Uterus (tissue), 4 donors: Measurements from ENCODE around the gene GLIPR1L2. TPM values are rescaled to one million over a fixed set of nuclear protein-coding genes. Genes with fewer than 3 reads are reported as not detected.

Experiments
- DNase-seq, 2 donors: peaks; one replicate each; pipeline ENCODE4 v3.0.0-alpha.2; 2019 to 2020
- H3K27ac ChIP-seq, 2 donors: fragments of 200-600 bp; sonication (generic); 1 replicate in 1 of 2; 2 replicates in 1 of 2; pipeline ENCODE4 v1.5.1; 2016 to 2018
- H3K27me3 ChIP-seq, 2 donors: fragments of 200-600 bp; sonication (generic); one replicate each; pipeline ENCODE4 v1.5.1; 2018 to 2019; ENCODE audit warnings: control low read depth in 1 of 2
- H3K36me3 ChIP-seq, 2 donors: fragments of 200-600 bp; sonication (generic); one replicate each; pipeline ENCODE4 v1.5.1; 2019; ENCODE audit warnings: control low read depth in 1 of 2
- H3K4me1 ChIP-seq, 2 donors: fragments of 200-600 bp; sonication (generic); one replicate each; pipeline ENCODE4 v1.5.1; 2018 to 2019; ENCODE audit warnings: control low read depth in 1 of 2
- H3K4me3 ChIP-seq, 2 donors: fragments of 200-600 bp; sonication (generic); 1 replicate in 1 of 2; 2 replicates in 1 of 2; pipeline ENCODE4 v1.5.1; 2018 to 2019; ENCODE audit warnings: mild to moderate bottlenecking in 1 of 2
- H3K9me3 ChIP-seq, 2 donors: fragments of 200-600 bp; sonication (generic); one replicate each; pipeline ENCODE4 v1.5.1; 2019; ENCODE audit warnings: control low read depth in 1 of 2
- CTCF ChIP-seq, 4 experiments: fragments of 200-600 bp in 2 of 4; fragments of 450-650 bp in 2 of 4; sonication (generic) in 2 of 4; IDR thresholded peaks; one replicate each; pipeline ENCODE4 v1.5.1; 2016 to 2019; ENCODE audit warnings: antibody characterized with exemption in 4 of 4, mild to moderate bottlenecking in 2 of 4, moderate library complexity in 1 of 4
- POLR2A ChIP-seq, 2 donors: fragments of 450-650 bp; IDR thresholded peaks; one replicate each; pipeline ENCODE4 v1.6.1; 2016; ENCODE audit warnings: antibody characterized with exemption in 2 of 2, mild to moderate bottlenecking in 1 of 2, moderate library complexity in 1 of 2
- intact Hi-C: fragments of 100-400 bp; cut with DNase I; formaldehyde crosslinking; loops from one replicate; pipeline ENCODE4 v1.15.1; 2023; ENCODE audit warnings: low total_unique reads
- total RNA-seq, 4 donors: library from RNA; depleted of rRNA in 3 of 4; stranded (reverse); fragments of >200 nt in 3 of 4; gene quantifications; one replicate each; pipeline versions ENCODE4 v1.1.0 to v1.2.4, GENCODE V29; 2014 to 2023
- donor health status: DM: yes; HTN: yes; CAD: no.

GLIPR1L2 gene
- total RNA-seq, 4 donors from 2014 or later = 2.9 to 4.6 TPM; not detected in 2

- Histone ChIP-seq H3K36me3 (no peaks in the 10 kb centered on the region), H3K4me1 (no peaks in the 10 kb centered on the region), H3K4me3 (no peak overlapping the region), H3K27ac (no peak overlapping the region), H3K27me3 (no peaks in the 10 kb centered on the region), H3K9me3 (no peaks in the 10 kb centered on the region)
- DNase-seq = no peak
- intact Hi-C loops = no loop called here
- no peak for TF ChIP-seq CTCF (IDR thresholded peaks at IDR 0.05)
Observed at GRCh38 chr12:75350413-75350812, 40.5 kb upstream of the GLIPR1L2 start.

GRCh38 chr12:75354011-75354410, 36.9 kb upstream of the GLIPR1L2 start:
- Histone ChIP-seq H3K27me3 (no peaks in the 10 kb centered on the region), H3K36me3 (no peaks in the 10 kb centered on the region), H3K27ac (no peak overlapping the region), H3K4me1 (no peaks in the 10 kb centered on the region), H3K4me3 (no peak overlapping the region), H3K9me3 (no peaks in the 10 kb centered on the region)
- TF ChIP-seq CTCF (IDR thresholded peaks at IDR 0.05) (no peak), POLR2A (IDR thresholded peaks at IDR 0.05) (no peak)
- intact Hi-C loops = no loop called here
- DNase-seq = no peak

DNA sequence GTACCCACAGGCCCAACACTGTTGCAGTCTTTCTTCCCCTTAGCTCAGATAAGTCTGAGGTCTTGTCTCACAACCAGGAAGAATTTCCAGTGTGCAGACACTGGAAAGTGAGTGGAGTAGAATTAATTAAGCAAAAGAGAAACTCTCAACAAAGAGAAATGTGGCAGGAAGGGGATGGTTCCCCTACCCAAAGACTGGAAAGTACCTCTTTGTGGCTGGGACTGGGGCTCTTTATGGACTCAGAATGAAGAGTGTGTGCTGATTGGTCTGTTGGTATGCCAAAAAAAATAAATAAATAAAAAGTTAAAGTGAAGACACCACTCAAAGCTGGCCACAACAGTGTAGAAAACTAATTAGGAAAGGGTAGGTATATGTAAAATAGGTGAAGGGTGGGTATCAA, 30.0 kb upstream of the GLIPR1L2 start:
- Histone ChIP-seq H3K4me3 (no peak overlapping the region), H3K9me3 (no peaks in the 10 kb centered on the region), H3K27me3 (no peaks in the 10 kb centered on the region), H3K36me3 (no peaks in the 10 kb centered on the region), H3K27ac (no peak overlapping the region), H3K4me1 (no peaks in the 10 kb centered on the region)
- intact Hi-C loops = no loop called here
- TF ChIP-seq CTCF (IDR thresholded peaks at IDR 0.05) = no peak
- no peak for TF ChIP-seq POLR2A (IDR thresholded peaks at IDR 0.05)
- DNase-seq = no peak

DNA sequence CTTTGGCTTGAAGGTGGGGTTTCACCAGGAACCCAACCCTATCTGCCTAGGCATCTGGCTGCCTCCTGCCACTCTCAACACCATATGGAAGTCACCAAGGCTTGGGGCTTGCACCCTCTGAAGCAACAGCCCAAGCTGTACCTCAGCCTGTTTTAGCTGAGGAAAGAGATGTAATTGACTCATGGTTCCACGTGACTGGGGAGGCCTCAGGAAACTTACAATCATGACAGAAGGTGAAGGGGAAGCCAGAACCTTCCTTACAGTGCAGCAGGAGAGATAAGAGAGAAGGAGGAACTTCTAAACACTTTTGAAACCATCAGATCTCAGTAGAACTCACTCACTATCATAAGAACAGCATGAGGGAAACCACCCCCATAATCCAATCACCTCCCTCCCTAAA, 29.5 kb upstream of the GLIPR1L2 start:
- no peak overlapping the region for H3K27ac ChIP-seq
- DNase-seq = no peak
- intact Hi-C loops = no loop called here
- no peak overlapping the region for H3K4me3 ChIP-seq
- H3K9me3 ChIP-seq = no peaks in the 10 kb centered on the region
- H3K27me3 ChIP-seq = no peaks in the 10 kb centered on the region
- H3K36me3 ChIP-seq = no peaks in the 10 kb centered on the region
- H3K4me1 ChIP-seq = no peaks in the 10 kb centered on the region
- no peak for TF ChIP-seq CTCF (IDR thresholded peaks at IDR 0.05)
- TF ChIP-seq POLR2A (IDR thresholded peaks at IDR 0.05) = no peak

GRCh38 chr12:75364919-75365318, 26.0 kb upstream of the GLIPR1L2 start:
- Histone ChIP-seq H3K27ac (no peak overlapping the region), H3K9me3 (no peaks in the 10 kb centered on the region), H3K4me3 (no peak overlapping the region), H3K4me1 (no peaks in the 10 kb centered on the region), H3K27me3 (no peaks in the 10 kb centered on the region), H3K36me3 (peaks cover 0 to under 1% of the 10 kb centered on the region in 2 donors)
- no peak for DNase-seq
- intact Hi-C loops = no loop called here
- TF ChIP-seq CTCF (IDR thresholded peaks at IDR 0.05) = no peak
- no peak for TF ChIP-seq POLR2A (IDR thresholded peaks at IDR 0.05)
